Lower leg skin (tissue), 3 donors: ENCODE data around the gene ASTL.

Experiments used
- POLR2A ChIP-seq, 2 donors: fragments of 450-650 bp; IDR thresholded peaks; one replicate each; pipeline ENCODE4 v1.6.1; 2016 to 2017; ENCODE audit warnings: antibody characterized with exemption in 2 of 2, mild to moderate bottlenecking in 1 of 2, moderate library complexity in 1 of 2
- TF ChIP-seq, protein P1 (sequence below), 3 donors: fragments of 450-650 bp; IDR thresholded peaks; one replicate each; pipeline ENCODE4 v1.5.1; 2016; ENCODE audit warnings: antibody characterized with exemption in 3 of 3, mild to moderate bottlenecking in 3 of 3, moderate library complexity in 2 of 3

DNA sequence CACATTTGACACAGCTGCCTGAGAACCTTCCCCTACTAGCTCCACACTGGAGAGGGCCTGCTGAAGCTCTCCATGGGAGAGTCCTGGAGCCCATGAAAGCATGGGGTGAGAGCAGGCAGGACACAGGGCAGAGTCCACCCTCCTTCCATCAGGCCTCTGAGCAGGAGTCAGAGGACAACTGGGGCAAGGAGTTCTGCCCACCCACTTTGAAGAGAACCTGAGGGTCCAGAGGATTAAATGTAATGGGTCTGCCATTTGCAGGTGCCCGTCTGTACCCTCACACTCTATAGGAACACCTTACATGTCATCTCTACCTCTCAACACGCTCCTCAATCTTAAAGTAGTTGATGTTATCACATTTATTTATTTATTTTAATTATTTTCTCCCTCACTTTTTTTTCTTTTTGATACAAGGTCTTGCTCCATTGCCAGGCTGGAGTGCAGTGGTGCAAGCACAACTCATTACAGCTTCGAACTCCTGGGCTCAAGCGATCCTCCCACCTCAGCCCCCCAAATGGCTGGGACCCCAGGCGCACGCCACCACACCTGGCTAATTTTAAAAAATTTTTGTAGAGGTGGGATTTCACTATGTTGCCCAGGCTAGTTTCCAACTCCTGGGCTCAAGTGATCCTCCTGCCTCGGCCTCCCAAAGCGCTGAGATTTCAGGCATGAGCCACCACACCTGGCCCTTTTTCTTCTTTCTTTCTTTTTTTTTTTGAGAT lies 32.1 kb downstream of the ASTL start:
- TF ChIP-seq, protein P1, sequence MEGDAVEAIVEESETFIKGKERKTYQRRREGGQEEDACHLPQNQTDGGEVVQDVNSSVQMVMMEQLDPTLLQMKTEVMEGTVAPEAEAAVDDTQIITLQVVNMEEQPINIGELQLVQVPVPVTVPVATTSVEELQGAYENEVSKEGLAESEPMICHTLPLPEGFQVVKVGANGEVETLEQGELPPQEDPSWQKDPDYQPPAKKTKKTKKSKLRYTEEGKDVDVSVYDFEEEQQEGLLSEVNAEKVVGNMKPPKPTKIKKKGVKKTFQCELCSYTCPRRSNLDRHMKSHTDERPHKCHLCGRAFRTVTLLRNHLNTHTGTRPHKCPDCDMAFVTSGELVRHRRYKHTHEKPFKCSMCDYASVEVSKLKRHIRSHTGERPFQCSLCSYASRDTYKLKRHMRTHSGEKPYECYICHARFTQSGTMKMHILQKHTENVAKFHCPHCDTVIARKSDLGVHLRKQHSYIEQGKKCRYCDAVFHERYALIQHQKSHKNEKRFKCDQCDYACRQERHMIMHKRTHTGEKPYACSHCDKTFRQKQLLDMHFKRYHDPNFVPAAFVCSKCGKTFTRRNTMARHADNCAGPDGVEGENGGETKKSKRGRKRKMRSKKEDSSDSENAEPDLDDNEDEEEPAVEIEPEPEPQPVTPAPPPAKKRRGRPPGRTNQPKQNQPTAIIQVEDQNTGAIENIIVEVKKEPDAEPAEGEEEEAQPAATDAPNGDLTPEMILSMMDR (IDR thresholded peaks at IDR 0.05), result no peak
- TF ChIP-seq POLR2A (IDR thresholded peaks at IDR 0.05), result no peak
